Measurements from ENCODE around the gene PALM.

PALM gene

GRCh38 chr19:763181-763580 is 54.4 kb downstream of the PALM start:
- H3K27ac Mint-ChIP-seq = no peak overlapping the region
- H3K36me3 Mint-ChIP-seq (ENCODE audit: low read depth) = peaks cover 4% of the 10 kb centered on the region
- peaks cover under 1% of the 10 kb centered on the region for H3K4me1 Mint-ChIP-seq
- no peak for TF ChIP-seq CTCF (IDR thresholded peaks at IDR 0.05; ENCODE audit: unreplicated experiment in 3 of 3)
- peaks cover 10% of the 10 kb centered on the region for H3K9me3 Mint-ChIP-seq
- H3K27me3 Mint-ChIP-seq (ENCODE audit: low read depth) = peaks cover 4% of the 10 kb centered on the region
- H3K4me3 Mint-ChIP-seq = no peak overlapping the region

- peaks cover 4% of the 10 kb centered on the region for H3K36me3 Mint-ChIP-seq (ENCODE audit: low read depth)
- H3K4me3 Mint-ChIP-seq = no peak overlapping the region
- no peak overlapping the region for H3K27ac Mint-ChIP-seq
- H3K4me1 Mint-ChIP-seq = peaks cover 6% of the 10 kb centered on the region
- TF ChIP-seq CTCF (IDR thresholded peaks at IDR 0.05; ENCODE audit: unreplicated experiment in 3 of 3) = no peak
- H3K27me3 Mint-ChIP-seq (ENCODE audit: low read depth) = peaks cover 4% of the 10 kb centered on the region
- peaks cover 4% of the 10 kb centered on the region for H3K9me3 Mint-ChIP-seq
Observed at GRCh38 chr19:763869-764268, 55.1 kb downstream of the PALM start.

GRCh38 chr19:764301-764700 is 55.6 kb downstream of the PALM start:
- Mint-ChIP-seq H3K27ac (no peak overlapping the region), H3K4me1 (peaks cover 6% of the 10 kb centered on the region), H3K4me3 (no peak overlapping the region), H3K27me3 (ENCODE audit: low read depth) (peaks cover 4% of the 10 kb centered on the region), H3K9me3 (peaks cover 4% of the 10 kb centered on the region), H3K36me3 (ENCODE audit: low read depth) (peaks cover 4% of the 10 kb centered on the region)
- no peak for TF ChIP-seq CTCF (IDR thresholded peaks at IDR 0.05; ENCODE audit: unreplicated experiment in 3 of 3)

GRCh38 chr19:765179-765738 is 56.5 kb downstream of the PALM start:
- no peak overlapping the region for H3K27ac Mint-ChIP-seq
- H3K27me3 Mint-ChIP-seq (ENCODE audit: low read depth) = no peaks in the 10 kb centered on the region

GRCh38 chr19:768424-768823 is 59.7 kb downstream of the PALM start:
- H3K27me3 Mint-ChIP-seq (ENCODE audit: low read depth) = no peaks in the 10 kb centered on the region
- H3K4me3 Mint-ChIP-seq = peak overlapping the region in 1 of 3 experiments; percentile 17
- no peaks in the 10 kb centered on the region for H3K36me3 Mint-ChIP-seq (ENCODE audit: low read depth)
- peaks cover 6% of the 10 kb centered on the region for H3K4me1 Mint-ChIP-seq
- no peaks in the 10 kb centered on the region for H3K9me3 Mint-ChIP-seq
- no peak for TF ChIP-seq CTCF (IDR thresholded peaks at IDR 0.05; ENCODE audit: unreplicated experiment in 3 of 3)
- peak overlapping the region; percentile 91 to 96 (median 91) for H3K27ac Mint-ChIP-seq

More at GRCh38 chr19:765179-765738, 56.5 kb downstream of the PALM start:
- Mint-ChIP-seq H3K36me3 (ENCODE audit: low read depth) (no peaks in the 10 kb centered on the region), H3K9me3 (no peaks in the 10 kb centered on the region), H3K4me1 (peaks cover 6% of the 10 kb centered on the region), H3K4me3 (no peak overlapping the region)
- no peak for TF ChIP-seq CTCF (IDR thresholded peaks at IDR 0.05; ENCODE audit: unreplicated experiment in 3 of 3)

- no peak for TF ChIP-seq CTCF (IDR thresholded peaks at IDR 0.05; ENCODE audit: unreplicated experiment in 3 of 3)
- Mint-ChIP-seq H3K4me1 (peaks cover 6% of the 10 kb centered on the region), H3K27me3 (ENCODE audit: low read depth) (no peaks in the 10 kb centered on the region), H3K4me3 (no peak overlapping the region), H3K36me3 (ENCODE audit: low read depth) (no peaks in the 10 kb centered on the region), H3K27ac (no peak overlapping the region), H3K9me3 (no peaks in the 10 kb centered on the region)
Observed at GRCh38 chr19:769616-770015, 60.9 kb downstream of the PALM start.

All from nephron (organoid).